H1 (cell line): Measurements from ENCODE around the gene CABP2. TPM values are rescaled to one million over a fixed set of nuclear protein-coding genes. Genes with fewer than 3 reads are reported as not detected.

Experiments used
- ASH2L ChIP-seq: fragments of 200-600, 300-600 bp; sonication (generic); IDR thresholded peaks from one replicate; pipeline ENCODE4 v1.7.1; 2017; ENCODE audit warnings: low read length
- ATF2 ChIP-seq: IDR thresholded peaks from 2 replicates; pipeline ENCODE4 v1.6.1; 2012; ENCODE audit warnings: low read length, inconsistent platforms
- CHD7 ChIP-seq: fragments of 300-600 bp; sonication (generic); IDR thresholded peaks from 2 replicates; pipeline ENCODE4 v1.7.1; 2012; ENCODE audit warnings: low read length, moderate library complexity, mild to moderate bottlenecking, inconsistent platforms; ENCODE audit not compliant: insufficient replicate concordance
- NANOG ChIP-seq: IDR thresholded peaks from 2 replicates; pipeline ENCODE4 v1.6.1; 2011; ENCODE audit warnings: low read length, low read depth, mild to moderate bottlenecking, inconsistent platforms; ENCODE audit not compliant: insufficient read depth, poor library complexity, severe bottlenecking
- RXRA ChIP-seq: IDR thresholded peaks from 2 replicates; pipeline ENCODE4 v1.6.1; 2011; ENCODE audit warnings: low read depth, mild to moderate bottlenecking, low read length, moderate library complexity; ENCODE audit not compliant: insufficient read depth
- SP4 ChIP-seq: IDR thresholded peaks from 2 replicates; pipeline ENCODE4 v1.6.1; 2012; ENCODE audit warnings: low read length, inconsistent platforms
- TAF1 ChIP-seq: IDR thresholded peaks from 2 replicates; pipeline ENCODE4 v1.6.1; 2011; ENCODE audit warnings: mild to moderate bottlenecking, low read depth, low read length
- TAF7 ChIP-seq: optimal IDR thresholded peaks from 2 replicates; pipeline ENCODE3; 2011; ENCODE audit warnings: low read depth, mild to moderate bottlenecking, inconsistent platforms, low read length, moderate library complexity, borderline replicate concordance
- ZNF274 ChIP-seq: IDR thresholded peaks from 2 replicates; pipeline ENCODE4 v1.7.0; 2012; ENCODE audit warnings: low read length, borderline replicate concordance; ENCODE audit errors: extremely low read depth
- polyA plus RNA-seq, 7 experiments: library from polyadenylated mRNA; depleted of rRNA in 3 of 7; stranded (reverse) in 5 of 7; unstranded in 2 of 7; fragments of >200 nt in 5 of 7; fragments of 200-250 nt in 2 of 7; gene quantifications; 1 replicate in 5 of 7; 2 replicates in 1 of 7; 4 replicates in 1 of 7; pipeline versions ENCODE4 v1.2.1 to v1.2.3, GENCODE V29; 2011 to 2013; ENCODE audit warnings: missing spikeins in 2 of 7, mixed read lengths in 2 of 7
- total RNA-seq: library from RNA; stranded (reverse); fragmentation: NEBNext Ultra II Directional; extraction: Animal tissue kit (Norgen Biotek cat#: 25700); gene quantifications from 2 replicates; pipeline ENCODE4 v1.2.1, GENCODE V29; 2021

The CABP2 gene
- total and polyA plus RNA-seq, 2 of the 8 experiments (the other 6 are each of a cell fraction or from before 2014, with no cell fraction given) = not detected

GRCh38 chr11:67504950-67505581 is 18.2 kb downstream of the CABP2 start, which contains the start of gene PITPNM1 (continued):
- TF ChIP-seq CHD7 (no peak), ATF2 (no peak), NANOG (no peak), ZNF274 (no peak), SP4 (no peak), RXRA (no peak), ASH2L (no peak), TAF7 (no peak), TAF1 (no peak)
